ENCODE measurements around the gene SRPRB.

The SRPRB gene

GRCh38 chr3:133828576-133829309 lies 23.1 kb downstream of the SRPRB start:
- DNase-seq, result no peak

GRCh38 chr3:133829310-133829707 lies 23.7 kb downstream of the SRPRB start:
- no peak for DNase-seq

- no peak for DNase-seq
Observed at GRCh38 chr3:133830071-133830470, 24.5 kb downstream of the SRPRB start.

GRCh38 chr3:133831966-133832801 lies 26.6 kb downstream of the SRPRB start:
- no peak for DNase-seq

GRCh38 chr3:133832802-133833144 lies 27.2 kb downstream of the SRPRB start:
- DNase-seq, result no peak

GRCh38 chr3:133833267-133833666 lies 27.7 kb downstream of the SRPRB start:
- DNase-seq, result no peak

- DNase-seq, result no peak
Observed at GRCh38 chr3:133833880-133834620, 28.4 kb downstream of the SRPRB start.

GRCh38 chr3:133834621-133835417 lies 29.2 kb downstream of the SRPRB start:
- no peak for DNase-seq

GRCh38 chr3:133835418-133835743 lies 29.8 kb downstream of the SRPRB start:
- DNase-seq, result no peak

GRCh38 chr3:133835961-133836360 lies 30.3 kb downstream of the SRPRB start:
- no peak for DNase-seq

- no peak for DNase-seq
Observed at GRCh38 chr3:133836497-133837158, 31.0 kb downstream of the SRPRB start.

GRCh38 chr3:133837487-133838295 lies 32.1 kb downstream of the SRPRB start:
- no peak for DNase-seq

GRCh38 chr3:133838296-133838789 lies 32.7 kb downstream of the SRPRB start:
- no peak for DNase-seq

GRCh38 chr3:133838916-133839800 lies 33.5 kb downstream of the SRPRB start:
- DNase-seq, result no peak

- DNase-seq, result no peak
Observed at GRCh38 chr3:133840055-133840737, 34.6 kb downstream of the SRPRB start.

GRCh38 chr3:133840767-133841166 lies 35.2 kb downstream of the SRPRB start:
- DNase-seq, result no peak

- no peak for DNase-seq
Observed at GRCh38 chr3:133841196-133841595, 35.6 kb downstream of the SRPRB start.

GRCh38 chr3:133842158-133842557 lies 36.5 kb downstream of the SRPRB start:
- no peak for DNase-seq

- no peak for DNase-seq
Observed at GRCh38 chr3:133843634-133844033, 38.0 kb downstream of the SRPRB start.

GRCh38 chr3:133845127-133845526 lies 39.5 kb downstream of the SRPRB start:
- no peak for DNase-seq
